ENCODE measurements around the gene COL26A1.

COL26A1 gene

DNA sequence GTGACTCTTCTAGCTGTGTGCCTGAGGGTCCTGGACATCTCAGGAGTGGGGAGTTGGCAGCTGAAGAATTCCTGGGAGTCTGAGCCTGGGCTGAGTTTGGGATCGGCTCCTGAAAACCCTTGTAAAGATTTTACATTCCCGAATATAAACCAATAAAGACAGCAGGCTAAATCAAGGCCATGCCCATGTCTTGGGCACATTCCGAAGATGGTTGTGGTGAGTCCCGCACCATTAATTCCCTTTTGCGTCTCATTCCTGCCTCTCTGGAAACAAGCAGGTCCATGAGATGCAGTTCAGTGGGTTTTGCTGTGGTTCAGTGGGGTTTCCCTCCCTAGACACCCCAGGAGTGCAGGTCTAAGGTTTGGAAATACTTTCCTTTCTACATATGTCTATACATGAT lies 90.9 kb downstream of the COL26A1 start:
- TF ChIP-seq, protein P1, sequence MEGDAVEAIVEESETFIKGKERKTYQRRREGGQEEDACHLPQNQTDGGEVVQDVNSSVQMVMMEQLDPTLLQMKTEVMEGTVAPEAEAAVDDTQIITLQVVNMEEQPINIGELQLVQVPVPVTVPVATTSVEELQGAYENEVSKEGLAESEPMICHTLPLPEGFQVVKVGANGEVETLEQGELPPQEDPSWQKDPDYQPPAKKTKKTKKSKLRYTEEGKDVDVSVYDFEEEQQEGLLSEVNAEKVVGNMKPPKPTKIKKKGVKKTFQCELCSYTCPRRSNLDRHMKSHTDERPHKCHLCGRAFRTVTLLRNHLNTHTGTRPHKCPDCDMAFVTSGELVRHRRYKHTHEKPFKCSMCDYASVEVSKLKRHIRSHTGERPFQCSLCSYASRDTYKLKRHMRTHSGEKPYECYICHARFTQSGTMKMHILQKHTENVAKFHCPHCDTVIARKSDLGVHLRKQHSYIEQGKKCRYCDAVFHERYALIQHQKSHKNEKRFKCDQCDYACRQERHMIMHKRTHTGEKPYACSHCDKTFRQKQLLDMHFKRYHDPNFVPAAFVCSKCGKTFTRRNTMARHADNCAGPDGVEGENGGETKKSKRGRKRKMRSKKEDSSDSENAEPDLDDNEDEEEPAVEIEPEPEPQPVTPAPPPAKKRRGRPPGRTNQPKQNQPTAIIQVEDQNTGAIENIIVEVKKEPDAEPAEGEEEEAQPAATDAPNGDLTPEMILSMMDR (IDR thresholded peaks at IDR 0.05; ENCODE audit: low read depth, low read length), result no peak
- no peak for DNase-seq (ENCODE audit: low read depth in 2 of 2)
- H3K4me3 ChIP-seq (replicated peaks in 1 of 2; ENCODE audit: low read depth in 2 of 2, low read length in 2 of 2), result no peak overlapping the region

DNA sequence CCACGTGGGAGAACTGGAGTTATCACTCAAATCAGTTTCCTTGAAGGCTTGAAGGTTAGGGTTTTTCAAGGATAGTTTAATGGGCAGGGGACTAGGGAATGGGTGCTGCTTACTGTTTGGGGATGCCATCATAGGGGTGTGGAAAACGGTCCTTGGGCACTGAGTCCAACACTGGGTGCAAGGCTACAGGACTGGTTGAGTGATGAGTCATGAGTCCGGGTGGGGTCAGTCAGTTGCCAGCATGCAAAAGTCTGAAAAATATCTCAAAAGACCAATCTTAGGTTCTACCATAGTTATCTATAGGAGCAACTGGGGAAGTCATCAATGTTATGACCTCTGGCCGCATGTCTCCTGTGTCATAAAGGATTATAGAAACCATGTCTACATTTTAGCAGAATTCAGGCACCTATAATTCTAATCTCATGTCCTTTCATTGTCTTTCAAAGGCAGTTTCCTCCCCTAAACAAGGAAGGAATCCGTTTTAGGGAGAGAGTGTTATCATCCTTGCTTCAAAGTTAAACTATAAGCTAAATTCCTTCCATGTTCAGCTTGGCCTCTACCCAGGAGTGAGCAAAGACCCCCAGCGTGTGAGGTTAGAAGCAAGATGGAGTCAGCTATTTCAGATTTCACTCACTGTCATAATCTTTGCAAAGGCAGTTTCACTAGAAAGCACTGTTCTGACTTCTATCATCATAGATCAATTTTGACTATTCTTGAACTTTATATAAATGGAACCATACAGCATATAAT lies 94.5 kb downstream of the COL26A1 start:
- TF ChIP-seq, protein P1 (IDR thresholded peaks at IDR 0.05; ENCODE audit: low read depth, low read length), result no peak

DNA sequence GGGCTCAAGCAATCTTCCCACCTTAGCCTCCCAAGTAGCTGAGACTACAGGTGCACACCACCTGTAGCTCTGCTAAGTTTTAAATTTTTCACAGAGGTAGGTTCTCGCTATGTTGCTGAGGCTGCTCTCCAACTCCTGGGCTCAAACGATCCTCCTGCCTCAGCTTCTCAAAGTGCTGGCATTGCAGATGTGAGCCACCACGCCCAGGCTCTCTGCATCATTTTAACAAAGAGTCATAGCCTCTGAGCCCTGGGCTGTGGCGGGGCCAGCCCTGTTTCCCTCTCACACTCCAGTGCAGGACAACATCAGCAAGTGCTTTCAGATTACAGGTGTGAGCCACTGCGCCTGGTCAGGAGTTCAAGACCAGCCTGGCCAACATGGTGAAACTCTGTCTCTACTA lies 102.5 kb downstream of the COL26A1 start:
- no peak for DNase-seq (ENCODE audit: low read depth in 2 of 2)

More for the DNA sequence above, 94.5 kb downstream of the COL26A1 start:
- H3K4me3 ChIP-seq (replicated peaks in 1 of 2; ENCODE audit: low read depth in 2 of 2, low read length in 2 of 2), result no peak overlapping the region
- no peak for DNase-seq (ENCODE audit: low read depth in 2 of 2)

DNA sequence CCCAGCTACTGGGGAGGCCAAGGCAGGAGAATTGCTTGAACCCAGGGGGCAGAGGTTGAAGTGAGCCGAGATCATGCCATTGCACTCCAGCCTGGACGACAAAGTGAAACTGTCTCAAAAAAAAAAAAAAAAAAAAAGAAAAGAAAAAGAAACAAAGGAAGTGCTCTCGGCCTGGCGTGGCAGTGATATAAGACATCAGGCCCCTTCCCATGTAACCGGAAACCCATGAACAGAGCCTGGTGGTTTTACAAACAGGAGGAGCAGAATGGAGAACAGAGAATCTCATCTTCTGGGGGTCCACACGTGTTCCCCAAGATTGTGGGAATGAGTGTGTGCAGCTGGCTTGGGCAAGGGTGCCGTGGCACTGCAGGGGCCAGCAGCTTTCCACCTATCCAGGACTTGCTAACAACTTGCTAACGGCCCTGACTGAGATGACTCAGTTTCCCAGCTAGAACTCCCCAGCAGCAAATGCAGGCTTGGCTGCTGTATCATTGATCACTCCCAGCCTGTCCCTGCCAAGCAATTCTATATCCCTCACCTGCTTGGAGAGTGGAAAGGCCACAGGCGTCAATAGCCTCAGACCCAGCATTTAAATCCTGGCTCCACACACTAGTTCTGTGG lies 103.0 kb downstream of the COL26A1 start:
- H3K4me3 ChIP-seq (replicated peaks in 1 of 2; ENCODE audit: low read depth in 2 of 2, low read length in 2 of 2), result no peak overlapping the region
- DNase-seq (ENCODE audit: low read depth in 2 of 2), result peak in 1 of 2 donors; percentile 5
- TF ChIP-seq, protein P1 (IDR thresholded peaks at IDR 0.05; ENCODE audit: low read depth, low read length), result no peak

More for the DNA sequence above, 102.5 kb downstream of the COL26A1 start:
- TF ChIP-seq, protein P1 (IDR thresholded peaks at IDR 0.05; ENCODE audit: low read depth, low read length), result no peak
- H3K4me3 ChIP-seq (replicated peaks in 1 of 2; ENCODE audit: low read depth in 2 of 2, low read length in 2 of 2), result no peak overlapping the region

DNA sequence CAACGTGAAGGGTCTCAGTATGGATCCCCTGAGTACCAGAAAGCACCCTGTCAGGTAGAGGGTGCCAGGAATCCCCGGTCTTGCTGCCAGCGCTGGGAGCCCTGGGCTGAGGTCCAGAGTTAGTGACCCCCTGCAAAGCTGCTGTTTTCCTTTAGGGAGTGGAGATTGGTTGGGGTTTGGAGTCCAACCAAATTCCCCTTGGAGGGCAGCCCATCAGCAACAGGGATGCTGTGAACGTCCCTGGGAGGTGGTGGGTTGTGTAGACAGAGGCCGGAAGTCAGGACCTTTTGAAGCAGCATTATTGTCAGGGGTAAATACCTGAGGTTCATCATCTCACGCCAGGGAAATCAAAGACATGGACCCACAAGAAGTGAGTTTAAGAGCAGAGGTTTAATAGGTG lies 104.2 kb downstream of the COL26A1 start:
- TF ChIP-seq, protein P1 (IDR thresholded peaks at IDR 0.05; ENCODE audit: low read depth, low read length), result no peak
- no peak overlapping the region for H3K4me3 ChIP-seq (replicated peaks in 1 of 2; ENCODE audit: low read depth in 2 of 2, low read length in 2 of 2)
- peak in 1 of 2 donors; percentile 34 for DNase-seq (ENCODE audit: low read depth in 2 of 2)

DNA sequence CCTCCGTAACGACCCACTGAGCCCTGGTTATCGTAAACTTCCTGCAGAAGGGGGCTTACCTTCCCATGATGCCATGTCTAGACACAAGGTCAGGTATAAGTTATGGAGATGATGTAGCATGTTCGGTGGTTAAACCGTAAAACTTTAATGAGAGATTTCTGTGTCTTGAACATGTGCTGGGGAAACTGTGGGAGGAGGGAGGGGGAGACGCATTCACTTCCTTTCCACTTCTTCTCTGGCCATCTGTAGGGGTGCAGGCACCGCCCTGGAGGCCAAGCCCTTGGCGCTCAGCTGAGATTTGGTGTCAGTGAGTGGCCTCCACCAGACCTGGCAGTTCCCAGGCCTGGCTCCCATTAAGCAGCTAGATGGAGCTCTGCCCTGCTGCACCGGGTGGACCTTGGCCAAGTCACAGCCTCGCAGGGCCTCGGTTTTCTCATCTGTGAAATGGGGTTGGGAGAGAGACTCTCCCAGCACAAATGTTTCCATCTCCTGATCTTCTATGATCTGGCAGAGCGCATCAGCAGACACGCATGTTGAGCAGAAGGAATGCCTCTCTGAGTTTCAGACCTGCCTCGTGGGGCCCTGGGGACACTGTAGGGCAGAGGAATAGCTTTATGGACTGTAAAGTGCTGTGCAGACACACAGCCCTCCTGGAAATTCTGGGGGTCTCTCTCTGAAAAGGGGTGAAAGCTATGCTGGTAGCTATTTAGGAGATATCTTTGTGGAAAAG lies 106.0 kb downstream of the COL26A1 start:
- no peak overlapping the region for H3K4me3 ChIP-seq (replicated peaks in 1 of 2; ENCODE audit: low read depth in 2 of 2, low read length in 2 of 2)
- no peak for DNase-seq (ENCODE audit: low read depth in 2 of 2)
- TF ChIP-seq, protein P1 (IDR thresholded peaks at IDR 0.05; ENCODE audit: low read depth, low read length), result no peak
